HG03354 (cell line): ENCODE measurements around the gene GLCE.
"Not testable (repeated sequence)": the region's sequence is repeated elsewhere in the genome, so short reads cannot be mapped to it uniquely, and the experiment has no call there.

Experiments used
- ATAC-seq: cut with Tn5 transposase; IDR thresholded peaks from one replicate; pipeline ENCODE4 v1.9.1; 2021; ENCODE audit warnings: mild to moderate bottlenecking; ENCODE audit not compliant: unreplicated experiment, poor library complexity, severe bottlenecking

GLCE gene

GRCh38 chr15:69290346-69291164 lies 130.1 kb downstream of the GLCE start:
- no peak for ATAC-seq

DNA sequence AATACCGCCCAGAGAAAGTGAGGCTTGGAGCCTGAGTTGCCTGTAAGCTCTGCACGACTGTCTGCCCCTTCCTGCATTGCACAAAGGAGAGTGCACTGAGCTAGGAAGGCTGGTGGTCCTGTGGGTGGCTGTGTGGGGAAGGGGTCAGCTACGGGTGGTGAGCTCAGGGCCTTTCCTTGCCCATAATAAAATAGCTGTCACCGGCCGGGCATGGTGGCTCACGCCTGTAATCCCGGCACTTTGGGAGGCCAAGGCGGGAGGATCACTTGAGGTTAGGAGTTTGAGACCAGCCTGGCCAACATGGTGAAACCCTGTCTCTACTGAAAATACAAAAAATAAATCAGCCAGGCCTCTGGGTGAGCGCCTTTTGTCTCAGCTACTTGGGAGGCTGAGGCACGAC lies 131.2 kb downstream of the GLCE start:
- ATAC-seq: not testable (repeated sequence)

- ATAC-seq: no peak
These were observed 132.5 kb downstream of the GLCE start for GRCh38 chr15:69292826-69293420.

- no peak for ATAC-seq
These were observed 133.5 kb downstream of the GLCE start for GRCh38 chr15:69293741-69294615.

- ATAC-seq: no peak
These were observed 136.2 kb downstream of the GLCE start for GRCh38 chr15:69296606-69297005.

GRCh38 chr15:69297642-69298353 lies 137.4 kb downstream of the GLCE start:
- ATAC-seq: no peak

DNA sequence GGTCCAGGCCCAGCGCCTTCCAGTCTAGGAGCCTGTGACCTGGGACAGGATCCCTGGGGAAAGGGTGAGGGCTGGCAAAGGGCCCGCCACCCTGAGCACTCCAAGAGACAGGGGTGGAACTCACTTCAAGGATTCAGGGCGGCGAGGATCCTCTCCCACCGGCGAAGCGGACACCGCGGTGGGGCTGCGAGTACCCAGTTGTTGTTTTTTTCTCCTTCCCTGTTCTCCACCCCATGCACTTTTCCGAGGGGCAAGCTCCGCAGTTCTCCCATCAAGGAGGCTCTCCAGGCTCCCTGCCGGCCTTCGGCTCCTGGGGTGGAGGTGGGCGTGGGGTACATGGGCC lies 137.9 kb downstream of the GLCE start:
- no peak for ATAC-seq

GRCh38 chr15:69298697-69299441 lies 138.4 kb downstream of the GLCE start, which contains the start of gene PAQR5:
Gene PAQR5 (plus strand): TSS chr15:69298912. CDS start chr15:69360081, 61,169 bp downstream.
- no peak for ATAC-seq

DNA sequence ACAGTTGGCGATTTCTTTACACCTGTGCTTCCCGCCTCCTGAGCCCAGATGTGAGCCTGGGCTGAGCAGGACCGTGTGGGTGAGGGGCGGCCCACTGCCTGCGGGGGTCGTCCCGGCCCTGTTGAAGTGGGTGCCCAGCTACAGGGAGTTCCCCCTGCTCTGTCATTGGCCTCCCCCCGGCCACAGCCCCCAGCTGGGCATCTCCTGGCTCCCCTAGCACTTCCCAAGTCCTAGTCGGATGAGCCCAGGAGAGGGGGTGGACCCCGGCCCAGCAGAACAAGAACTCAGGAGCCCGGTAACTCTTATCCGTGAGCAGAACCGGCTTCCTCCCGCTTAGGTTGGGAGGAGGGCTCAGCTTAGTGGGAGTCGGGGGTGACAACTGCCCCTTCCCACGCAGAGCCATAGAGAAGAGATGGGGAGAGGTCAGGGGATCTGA lies 139.0 kb downstream of the GLCE start:
- ATAC-seq: no peak

- ATAC-seq: no peak
These were observed 139.6 kb downstream of the GLCE start for GRCh38 chr15:69299943-69300588.

- ATAC-seq: not testable (repeated sequence)
These were observed 140.7 kb downstream of the GLCE start for GRCh38 chr15:69301101-69301500.

DNA sequence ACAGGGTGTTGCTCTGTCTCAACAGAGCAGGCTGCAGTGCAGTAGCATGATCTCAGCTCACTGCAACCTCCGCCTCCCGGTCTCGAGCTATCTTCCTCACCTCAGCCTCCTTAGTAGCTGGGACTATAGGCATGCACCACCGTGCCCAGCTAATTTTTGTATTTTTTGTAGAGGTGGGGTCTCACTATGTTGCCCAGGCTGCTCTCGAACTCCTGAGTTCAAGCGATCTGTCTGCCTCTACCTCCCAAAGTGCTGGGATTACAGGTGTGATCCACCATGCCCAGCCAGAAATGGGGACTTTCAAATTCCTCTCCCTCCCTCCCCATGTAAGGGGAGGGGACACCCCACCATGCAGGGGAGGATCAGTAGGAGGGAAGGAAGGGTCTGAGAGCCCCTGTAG lies 141.7 kb downstream of the GLCE start:
- ATAC-seq: not testable (repeated sequence)

DNA sequence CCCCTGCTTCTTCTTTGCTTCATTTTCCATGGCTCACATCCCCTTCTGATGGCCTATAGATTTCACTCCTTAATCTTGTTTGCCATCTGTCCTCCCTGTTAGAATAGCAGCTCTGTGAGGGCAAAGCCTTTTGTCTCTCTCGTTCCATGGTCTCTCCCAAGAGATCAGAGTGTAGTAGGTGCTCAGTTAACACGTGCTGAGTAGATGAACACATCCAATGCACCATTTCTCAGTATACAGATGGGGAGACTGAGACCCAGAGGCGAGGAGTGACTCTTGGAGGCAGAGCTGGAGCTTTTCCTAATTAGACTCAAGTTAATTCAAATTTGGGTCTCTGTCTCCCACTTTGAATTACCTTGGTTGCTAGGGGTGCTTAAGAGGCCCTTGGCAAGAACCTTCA lies 142.5 kb downstream of the GLCE start:
- no peak for ATAC-seq

- no peak for ATAC-seq
These were observed 143.1 kb downstream of the GLCE start for GRCh38 chr15:69303337-69304181.

DNA sequence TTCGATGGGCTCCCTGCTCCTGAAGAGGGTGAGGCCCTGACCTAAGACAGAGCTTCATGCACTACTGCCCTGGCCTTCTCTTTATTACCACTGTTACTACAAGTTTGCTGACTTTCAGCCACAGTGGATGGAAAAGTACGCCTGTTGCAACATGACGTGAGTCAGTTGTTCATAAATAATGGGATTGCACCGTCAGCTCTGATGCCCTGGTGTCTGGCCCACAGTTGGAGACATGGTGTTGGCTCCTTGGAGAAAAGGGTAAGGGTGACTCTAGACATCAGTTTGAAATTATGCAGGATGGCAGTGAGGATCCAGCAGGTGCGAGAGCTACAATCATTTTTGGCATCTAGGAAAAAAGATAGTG lies 143.7 kb downstream of the GLCE start:
- no peak for ATAC-seq

- ATAC-seq: no peak
These were observed 144.9 kb downstream of the GLCE start for GRCh38 chr15:69305204-69305931.

DNA sequence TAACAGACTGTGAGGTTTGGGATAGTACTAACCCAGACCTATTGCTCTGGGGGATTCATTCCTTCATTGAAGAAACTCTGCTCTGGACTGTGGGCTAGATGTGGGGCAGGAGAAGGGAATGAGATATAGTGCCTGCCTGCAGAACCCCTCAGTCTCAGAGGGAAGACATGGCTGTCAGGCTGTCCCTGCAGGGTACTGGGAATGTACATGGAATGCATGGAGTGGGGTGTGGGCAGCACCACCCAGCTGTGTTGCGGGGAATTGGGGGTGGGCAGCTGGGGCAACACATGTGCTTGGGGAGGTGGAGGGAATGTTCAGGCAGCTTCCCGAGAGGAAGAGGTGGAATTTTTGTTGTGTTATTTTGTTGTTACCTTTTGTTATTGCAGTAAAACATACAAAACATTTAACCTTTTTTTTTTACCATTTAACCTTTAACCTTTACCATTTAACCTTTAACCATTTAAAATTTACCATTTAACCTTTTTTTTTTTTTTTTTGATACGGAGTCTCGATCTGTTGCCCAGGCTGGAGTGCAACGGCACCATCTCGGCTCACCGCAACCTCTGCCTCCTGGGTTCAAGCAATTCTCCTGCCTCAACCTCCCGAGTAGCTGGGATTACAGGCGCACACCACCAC lies 145.6 kb downstream of the GLCE start:
- ATAC-seq: no peak
